NAMALWA (cell line): ENCODE data around the gene GET3.
"Not testable (repeated sequence)": the region's sequence is repeated elsewhere in the genome, so short reads cannot be mapped to it uniquely, and the experiment has no call there.

Experiments
- DNase-seq: peaks from one replicate; pipeline ENCODE4 v3.0.0-alpha.2; 2015; ENCODE audit warnings: low spot score

The GET3 gene

DNA sequence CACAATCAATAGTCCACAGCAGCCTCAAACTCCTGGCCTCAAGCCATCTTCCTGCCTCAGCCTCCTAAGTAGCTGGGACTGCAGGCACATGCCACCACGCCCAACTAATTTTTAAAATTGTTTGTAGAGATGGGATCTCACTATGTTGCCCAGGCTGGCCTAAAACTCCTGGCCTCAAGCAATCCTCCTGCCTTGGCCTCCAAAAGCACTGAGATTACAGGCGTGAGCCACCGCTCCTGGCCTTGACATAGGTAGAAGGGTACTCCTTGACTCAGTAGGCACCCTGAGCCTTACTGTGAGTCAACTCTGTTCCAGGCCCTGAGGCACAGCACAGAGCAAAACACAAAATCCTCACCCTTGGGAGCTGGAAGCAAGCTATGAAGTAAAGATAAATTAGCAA, 21.4 kb upstream of the GET3 start:
- DNase-seq: no peak

DNA sequence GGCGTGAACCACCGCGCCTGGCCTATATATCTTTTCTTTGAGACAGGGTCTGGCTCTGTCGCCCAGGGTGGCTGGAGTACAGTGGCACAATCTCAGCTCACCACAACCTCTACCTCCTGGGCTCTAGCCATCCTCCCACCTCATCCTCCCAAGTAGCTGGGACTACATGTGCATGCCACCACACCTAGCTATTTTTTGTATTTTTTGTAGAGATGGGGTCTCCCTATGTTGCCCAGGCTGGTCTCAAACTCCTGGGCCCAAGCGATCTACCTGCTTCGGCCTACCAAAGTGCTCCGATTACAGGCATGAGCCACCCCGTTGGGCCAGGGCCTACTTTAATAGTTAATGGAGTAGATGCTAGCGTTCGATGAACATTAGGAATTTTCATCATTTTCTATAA, 17.0 kb upstream of the GET3 start:
- DNase-seq: no peak

DNA sequence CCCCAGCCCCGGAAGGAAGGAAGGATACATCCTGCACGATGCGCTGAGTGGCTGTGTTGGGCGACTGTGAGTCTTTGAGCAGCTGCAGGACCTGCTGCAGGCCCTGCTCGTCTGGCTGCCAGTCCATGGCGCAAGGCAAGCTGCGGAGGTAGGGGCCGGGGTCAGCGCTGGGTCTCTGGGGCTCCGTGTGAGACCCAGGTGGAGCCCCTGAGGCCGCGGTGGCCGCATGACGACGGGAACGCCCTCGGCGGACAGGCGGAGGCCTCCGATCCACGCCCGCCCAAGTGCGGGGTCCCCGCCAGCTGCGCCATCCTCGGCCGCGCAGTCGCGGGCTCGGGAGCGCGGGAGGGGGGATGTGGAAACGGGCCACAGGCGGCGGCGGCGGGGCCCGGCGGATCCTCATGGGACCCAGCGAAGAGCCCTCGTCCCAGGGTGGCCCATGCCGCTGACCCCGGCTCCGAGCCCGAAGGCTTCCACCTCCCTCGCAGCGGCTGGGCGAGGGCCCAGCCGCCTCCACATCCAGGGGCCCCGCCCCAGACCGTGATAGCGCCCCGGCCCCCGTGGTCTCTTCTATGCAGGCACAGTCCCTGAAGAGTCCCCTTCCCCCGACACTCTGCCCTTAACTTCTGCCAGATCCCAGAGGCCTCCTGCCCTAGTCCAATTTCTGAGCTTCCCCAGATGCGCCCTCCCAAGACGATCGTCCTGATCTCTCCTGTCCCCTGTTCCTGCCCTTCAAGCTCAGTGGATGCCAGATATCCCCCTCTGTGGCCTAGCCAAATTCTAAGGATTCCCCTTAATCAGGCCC, 16.2 kb upstream of the GET3 start:
- DNase-seq: no peak

DNA sequence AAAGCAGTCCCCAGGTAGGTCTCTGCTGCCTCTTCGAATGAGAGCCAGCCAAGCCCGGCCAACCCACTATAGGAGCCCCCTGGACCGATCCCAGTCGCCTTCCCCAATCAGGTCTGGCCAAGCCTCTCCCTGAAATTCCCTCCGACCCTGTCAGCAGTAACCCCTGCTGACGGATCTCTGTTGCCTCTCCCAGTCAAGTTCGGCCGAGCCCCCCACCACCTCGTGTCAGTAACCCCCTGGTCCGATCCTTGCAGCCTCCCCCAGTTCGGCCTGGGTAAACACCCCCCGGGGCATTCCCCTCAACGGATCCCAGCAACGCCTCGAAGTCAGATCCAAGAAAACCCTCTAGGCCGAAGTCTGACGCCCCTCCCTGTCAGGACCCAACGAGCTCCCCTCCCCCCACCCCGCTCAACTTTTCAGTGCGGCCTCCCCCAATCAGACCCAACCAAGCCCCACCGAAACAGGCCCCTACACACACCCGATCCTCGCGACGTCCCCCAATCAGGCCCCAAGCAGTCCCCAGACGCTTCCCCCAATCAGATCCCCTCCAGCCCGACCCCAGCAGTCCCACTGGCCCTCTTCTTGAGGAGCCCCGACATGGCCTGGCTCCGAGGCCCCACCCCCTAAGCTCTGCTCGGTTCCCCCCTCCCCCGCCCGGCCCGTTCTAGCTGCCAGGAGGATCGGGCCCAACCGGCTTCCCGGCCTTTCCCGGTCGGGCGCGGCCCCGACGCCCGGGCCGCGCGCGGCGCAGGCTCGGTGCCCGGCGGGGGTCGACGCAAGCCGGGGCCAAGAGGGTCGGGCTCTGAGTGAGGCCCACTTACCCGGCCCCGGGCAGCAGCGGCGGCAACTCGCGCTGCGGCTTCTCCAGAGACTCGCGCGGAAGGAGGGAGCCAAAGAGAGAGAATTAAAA, 15.4 kb upstream of the GET3 start:
- DNase-seq: peak; percentile 63

DNA sequence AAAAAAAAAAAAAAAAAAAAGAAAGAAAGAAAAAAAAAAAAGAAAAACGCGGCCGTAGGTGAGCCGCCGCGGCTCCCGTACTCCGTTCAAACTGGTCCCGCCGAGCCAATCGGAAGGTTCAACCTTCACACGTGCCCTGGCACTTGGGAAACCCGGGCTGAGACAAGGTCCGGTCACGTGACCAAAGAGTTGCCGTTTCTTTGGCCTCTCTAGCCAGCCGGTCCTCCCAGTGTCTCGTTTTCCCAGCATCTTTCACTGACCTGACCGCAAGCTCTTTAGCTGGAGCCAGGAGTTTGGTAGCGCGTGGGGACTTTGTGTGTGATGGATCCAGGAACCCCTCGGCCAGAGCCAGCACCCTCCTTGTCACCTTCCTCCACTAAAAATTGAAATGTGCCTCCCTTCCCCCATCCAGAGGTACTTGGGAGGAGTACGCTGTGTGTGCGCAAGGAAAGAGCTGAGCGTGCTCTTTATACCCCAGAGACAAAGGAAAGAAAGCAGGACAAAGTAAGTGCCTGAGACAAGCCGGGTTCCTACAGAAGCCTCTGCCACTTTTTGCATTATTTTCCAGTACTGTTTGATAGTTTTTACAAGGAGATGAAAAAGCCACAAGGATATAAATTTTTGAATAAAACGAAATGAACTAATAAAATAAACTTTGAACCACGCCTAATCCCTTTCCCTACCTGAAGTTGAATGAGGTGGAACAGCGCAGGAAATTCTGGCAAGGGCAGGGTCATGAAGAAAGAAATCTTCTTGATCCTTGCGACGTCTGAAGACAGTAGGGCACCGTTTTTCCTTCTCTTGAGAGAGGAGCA, 14.5 kb upstream of the GET3 start:
- DNase-seq: peak; percentile 98

DNA sequence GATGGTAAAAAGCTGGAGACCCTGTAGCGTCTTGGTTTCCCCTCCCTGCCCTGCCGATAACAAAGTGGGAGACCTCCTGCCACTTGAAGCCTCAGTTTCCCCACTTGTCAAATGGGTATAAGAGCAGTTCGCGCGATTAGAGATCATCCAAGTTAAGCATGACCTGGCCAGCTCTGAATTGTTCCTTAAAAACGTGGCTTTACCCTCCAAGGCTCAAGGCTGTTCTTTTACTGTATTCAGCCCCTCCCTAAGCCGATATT, 14.0 kb upstream of the GET3 start:
- DNase-seq: no peak

DNA sequence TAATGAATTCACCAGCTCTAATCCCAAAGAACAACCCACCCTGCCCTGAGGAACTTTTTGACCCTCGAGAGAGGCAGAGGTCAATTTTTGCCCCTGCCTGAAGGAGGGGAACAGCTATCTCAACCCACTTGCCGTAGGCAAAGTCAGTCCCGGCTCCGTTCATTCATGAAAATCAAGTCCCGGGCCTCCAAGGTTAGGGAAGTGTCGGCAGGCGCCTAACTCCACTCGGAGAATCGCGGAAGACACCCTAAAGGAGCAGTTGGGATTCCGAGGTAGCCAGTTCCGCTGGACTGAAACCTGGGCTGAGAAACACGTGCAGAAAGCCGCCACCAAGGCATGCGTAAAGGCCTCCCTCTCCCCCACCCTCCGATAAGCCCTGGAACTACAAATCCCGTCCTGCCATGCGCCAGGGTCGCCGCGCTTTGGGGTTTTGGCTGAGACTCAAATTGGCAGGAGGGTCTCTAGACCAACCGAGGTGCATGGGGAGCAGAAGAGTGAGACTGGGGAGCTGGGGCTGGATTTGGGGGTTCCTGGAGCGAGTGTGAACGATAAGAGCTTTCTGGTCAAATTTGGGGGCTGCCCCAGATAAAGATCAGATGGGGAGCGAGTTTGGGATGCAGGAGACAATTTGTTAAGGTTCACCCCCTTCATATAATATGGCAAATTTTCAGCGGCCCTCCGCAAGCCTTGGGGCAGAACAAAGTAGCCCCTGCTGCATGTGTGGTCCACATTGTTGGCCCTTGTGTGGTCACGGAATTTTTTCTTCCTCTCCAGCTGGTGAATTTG, 13.5 kb upstream of the GET3 start, which contains the start of gene TNPO2:
Gene TNPO2, minus strand, starts transcription at position 292 of the 786 bp plus-strand sequence. CDS start 2,955 bp downstream, outside the sequence.
- DNase-seq: peak; percentile 91

DNA sequence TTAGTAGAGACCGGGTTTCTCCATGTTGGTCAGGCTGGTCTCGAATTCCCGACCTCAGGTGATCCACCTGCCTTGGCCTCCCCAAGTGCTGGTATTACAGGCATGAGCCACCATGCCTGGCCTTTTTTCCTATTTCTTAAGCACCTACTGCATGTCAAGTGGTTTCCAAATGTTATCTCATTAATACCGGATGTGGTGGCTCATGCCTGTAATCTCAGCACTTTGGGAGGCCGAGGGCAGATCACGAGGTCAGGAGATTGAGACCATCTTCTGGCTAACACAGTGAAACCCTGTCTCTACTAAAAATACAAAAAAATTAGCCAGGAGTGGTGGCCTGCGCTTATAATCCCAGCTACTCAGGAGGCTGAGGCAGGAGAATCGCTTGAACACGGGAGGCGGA, 11.7 kb upstream of the GET3 start:
- DNase-seq: not testable (repeated sequence)

DNA sequence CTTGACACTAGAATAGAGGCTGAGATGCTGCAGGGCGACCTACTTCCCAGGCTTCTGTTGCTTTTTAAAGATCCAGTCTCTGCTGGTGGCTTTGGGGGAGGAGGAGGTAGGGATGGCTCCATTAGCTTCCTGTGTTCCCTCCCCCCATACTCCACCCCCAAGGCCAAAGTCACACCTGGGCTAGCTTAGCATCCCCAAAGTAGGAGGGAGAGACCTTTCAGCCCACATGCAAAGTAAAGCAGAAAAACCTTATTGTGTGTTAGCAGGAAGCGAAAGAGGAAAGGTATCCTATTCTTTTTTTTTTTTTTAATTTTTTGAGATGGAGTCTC, 10.3 kb upstream of the GET3 start:
- DNase-seq: no peak

DNA sequence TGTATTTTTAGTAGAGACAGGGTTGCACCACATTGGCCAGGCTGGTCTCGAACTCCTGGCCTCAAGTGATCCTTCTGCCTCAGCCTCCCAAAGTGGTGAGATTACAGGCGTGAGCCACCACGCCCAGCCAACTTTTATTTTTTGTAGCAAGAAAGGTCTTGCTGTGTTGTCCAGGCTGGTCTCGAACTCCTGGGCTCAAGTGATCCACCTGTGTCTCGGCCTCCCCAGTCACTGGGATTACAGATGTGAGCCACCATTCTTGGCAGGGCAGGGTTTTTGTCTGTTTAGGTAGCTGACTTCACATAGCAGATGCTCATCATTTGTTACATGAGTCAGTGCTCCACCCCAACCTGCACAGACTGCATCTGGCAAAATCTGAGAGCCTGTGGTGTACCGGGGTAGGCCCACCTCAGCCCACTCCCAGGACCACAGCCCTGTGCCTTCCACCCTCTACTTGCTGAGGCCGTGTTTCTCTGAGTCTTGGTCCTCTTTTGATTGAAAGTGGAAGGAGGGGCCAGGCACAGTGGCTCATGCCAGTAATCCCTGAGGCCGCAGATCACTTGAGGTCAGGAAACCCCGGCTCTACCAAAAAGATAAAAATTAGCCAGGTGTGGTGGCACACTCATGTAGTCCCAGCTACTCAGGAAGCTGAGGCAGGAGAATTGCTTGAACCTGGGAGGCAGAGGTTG, 9.4 kb upstream of the GET3 start:
- DNase-seq: no peak

DNA sequence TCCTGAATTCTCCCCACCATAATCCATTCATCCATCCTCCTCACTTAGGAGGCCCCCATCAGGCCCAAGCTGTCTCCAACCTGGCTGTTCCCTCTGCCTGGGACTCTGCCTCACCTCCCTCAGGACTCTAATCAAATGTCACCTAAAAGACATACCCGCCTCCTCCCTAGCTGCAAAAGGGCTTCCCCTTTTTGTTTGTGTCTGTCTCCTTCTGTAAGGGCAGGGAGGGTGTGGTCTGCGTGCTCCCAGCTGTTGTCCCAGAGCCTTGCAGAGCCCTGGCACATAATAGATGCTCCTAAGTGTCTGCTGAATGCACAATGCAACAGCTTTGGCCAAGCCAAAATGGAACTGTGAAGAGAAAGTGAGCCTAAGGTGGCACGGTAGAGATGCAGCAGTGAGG, 7.2 kb upstream of the GET3 start:
- no peak for DNase-seq

DNA sequence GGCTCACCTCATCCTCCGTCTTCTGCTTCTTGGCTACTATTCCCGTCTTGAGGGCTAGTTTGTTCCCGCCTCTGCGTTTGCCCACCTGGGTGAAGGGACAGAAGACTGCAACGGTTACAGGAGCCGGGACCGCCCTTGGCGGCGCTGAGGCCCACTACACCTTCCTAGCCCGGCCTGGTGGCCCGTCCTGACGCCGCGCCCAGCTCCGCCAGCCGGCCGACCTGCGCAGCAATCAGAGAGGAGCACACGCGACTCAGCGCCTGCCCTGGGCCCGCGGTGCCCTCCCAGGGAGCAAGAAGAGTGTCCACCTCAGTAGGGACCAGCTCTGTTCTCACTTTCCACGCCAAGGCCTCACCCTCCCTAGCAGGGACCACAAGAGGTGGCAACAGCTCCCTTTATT, 6.0 kb upstream of the GET3 start:
- no peak for DNase-seq

DNA sequence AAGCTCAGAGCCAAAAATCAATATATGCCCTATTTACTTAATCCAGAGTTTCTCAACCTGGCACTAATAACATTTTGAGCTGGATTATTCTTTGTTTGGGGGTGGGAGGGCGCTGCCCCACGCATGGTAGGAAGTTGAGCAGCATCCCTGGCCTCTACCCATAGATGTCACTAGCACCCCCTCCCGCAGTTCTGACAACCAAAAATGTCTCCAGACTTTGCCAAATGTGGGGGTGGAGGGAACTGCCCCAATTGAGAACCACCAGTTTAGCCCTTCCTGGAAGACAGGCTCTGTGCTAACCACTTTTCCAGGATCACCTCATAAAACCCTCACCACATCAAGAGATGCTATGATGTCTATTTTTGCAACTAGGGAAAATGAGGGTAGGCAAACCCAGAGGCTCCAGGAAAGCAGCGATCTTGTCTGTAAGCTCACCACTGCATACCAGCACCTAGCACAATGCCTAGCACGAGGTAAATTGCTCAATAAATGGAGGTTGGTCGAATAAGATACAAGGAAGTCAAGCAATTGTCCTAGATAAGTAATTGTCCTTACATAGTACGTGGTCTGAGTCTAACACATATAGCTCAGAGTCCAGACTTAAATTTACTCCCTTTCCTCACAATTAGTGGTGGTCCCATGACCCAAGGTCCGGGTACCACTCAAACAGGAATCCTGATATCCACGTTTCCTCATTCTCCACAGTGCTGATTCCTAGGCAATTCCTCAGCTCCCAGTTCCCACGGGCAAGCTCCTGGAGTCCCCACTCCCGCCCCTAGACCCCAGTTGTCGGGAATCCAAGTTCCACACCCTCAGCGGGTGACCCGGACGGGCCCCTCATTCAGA, 3.7 kb upstream of the GET3 start:
- DNase-seq: peak; percentile 87

DNA sequence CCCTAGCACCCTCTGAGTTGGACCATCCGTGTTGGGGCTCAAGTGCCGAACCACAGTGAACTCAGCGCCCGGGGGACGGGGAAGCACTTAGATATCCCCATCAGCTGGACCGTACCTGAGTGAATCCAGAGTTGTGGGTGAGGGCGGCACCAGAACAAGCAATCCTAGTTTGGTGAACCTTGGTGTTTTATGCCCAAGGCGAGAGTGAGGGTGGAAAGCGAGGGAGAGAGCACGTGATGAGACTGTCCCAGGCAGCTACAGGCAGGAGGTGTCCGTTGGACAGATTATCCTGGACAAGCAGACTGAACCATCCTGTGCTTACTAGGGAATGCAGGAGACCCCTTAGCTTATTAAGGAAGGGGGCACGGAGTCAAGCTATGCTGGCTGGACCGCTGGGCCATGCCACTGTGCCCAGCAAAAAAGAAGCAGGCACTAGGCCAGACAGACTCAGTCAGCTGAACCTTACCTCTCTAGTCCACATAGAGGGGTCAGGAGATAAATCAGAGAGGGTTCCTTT, 596 bp downstream of the GET3 start:
- DNase-seq: no peak

DNA sequence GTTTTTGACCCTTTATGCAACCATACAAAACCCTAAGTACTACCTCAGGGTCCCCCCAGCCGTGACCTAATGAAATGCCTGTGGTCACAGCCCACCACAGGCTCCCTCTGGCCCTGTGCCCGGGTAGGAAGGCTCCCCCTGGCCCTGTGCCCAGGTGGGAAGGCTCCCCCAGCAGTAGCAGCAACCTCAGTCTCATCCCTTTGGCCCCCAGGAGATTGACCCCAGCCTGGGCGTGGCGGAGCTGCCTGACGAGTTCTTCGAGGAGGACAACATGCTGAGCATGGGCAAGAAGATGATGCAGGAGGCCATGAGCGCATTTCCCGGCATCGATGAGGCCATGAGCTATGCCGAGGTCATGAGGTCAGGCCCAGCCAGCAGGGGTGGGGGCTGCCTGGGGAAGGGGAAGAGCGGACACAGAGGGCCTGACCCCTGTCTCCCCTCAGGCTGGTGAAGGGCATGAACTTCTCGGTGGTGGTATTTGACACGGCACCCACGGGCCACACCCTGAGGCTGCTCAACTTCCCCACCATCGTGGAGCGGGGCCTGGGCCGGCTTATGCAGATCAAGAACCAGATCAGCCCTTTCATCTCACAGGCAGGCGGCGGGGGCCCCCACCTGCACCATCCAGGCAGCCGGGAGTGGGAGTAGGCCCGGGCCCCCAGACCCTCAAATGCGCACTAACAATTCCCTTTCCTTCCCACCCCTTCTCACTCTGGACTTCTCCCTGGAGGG, 8.0 kb downstream of the GET3 start:
- DNase-seq: no peak

DNA sequence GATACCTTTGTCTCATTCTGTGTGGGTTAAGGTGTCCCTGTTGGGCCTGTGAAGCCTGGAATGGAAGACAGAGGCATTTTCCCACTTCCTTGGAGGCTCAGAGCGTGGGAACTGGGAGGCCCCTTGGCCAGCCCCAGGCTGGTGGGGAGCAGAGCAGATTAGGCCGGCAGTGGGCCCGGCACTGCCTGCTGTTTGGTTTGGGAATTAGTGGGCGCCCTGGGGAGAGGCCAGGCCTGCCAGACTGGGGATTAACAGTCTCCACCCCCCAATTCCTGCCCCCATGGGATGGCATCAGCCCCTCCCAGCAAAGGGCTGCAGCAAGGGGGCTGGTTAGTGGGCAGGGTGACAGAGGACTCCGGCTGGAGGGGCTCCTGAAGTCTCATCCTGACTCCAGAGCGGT, 11.2 kb downstream of the GET3 start:
- DNase-seq: no peak

DNA sequence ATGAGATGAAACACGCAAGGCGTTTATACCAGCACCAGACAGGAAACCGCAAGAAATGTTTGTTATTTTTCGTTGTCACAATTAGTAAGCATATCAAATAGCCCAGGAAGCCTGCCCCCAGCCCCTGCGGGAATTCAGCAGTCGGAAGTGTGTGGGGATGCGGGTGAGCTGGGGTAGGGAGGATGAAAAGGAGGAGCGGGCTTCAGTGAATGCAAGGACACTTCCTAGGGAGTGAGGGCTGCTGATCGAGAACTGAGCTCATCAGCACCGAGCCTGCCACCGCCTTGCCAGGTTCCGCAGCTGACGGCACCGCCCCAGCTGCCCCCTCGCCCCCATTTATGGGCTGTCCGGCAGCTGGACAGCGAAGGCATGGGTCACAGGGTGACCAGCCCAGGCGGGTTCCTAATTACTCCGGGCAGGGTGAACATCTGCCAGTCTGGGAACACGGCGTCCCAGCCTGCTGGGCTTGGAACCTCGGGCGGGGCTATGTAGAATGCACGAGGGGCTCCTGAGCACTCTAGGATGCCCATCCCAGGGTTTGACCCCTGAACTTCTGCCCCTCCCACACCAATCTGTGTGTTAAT, 12.7 kb downstream of the GET3 start:
- no peak for DNase-seq

DNA sequence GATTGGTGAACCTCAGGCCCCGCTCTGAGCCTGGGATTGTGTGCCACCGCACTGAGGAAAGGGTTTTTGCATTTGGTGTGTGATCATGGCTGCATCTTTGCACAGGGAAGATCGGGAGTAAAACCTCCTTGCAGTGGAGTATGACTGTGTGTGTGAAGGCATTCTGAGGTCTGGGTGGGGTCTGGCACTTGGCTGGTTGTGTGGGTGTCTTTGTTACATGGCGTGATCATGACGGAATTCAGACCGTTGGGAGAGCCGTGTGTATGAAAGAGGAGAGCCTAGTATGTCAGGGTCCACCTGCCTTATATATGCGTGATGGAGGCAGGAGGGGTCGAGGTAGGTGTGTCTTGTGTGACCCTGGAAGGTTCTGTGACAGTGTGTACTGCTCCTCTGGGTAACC, 13.6 kb downstream of the GET3 start:
- no peak for DNase-seq

DNA sequence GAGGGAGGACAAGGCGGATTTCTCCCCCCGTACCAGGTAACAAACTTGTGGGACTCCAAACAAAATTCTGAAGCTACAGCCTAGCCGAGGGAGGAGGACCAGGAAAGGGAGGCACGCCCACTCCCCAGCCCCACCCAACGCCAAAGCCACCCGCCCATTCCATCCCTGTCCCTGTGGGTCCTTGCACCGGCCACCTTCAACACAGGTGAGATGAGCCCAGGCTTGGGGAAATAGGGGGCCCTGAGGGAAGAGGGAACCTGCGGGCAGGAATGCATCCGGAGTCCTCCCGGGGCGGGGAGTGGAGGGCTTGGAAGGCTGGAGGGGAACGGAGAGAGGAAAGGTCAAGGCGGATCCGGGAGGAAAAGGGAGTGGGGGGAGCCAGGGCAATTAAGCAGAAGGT, 14.3 kb downstream of the GET3 start, which contains the start of gene BEST2:
Gene BEST2, plus strand, starts transcription at position 157 of the 400 bp plus-strand sequence. CDS start 802 bp downstream, outside the sequence.
- DNase-seq: no peak
